Measurements from ENCODE around the gene BTNL9. TPM values are rescaled to one million over a fixed set of nuclear protein-coding genes. Genes with fewer than 3 reads are reported as not detected.
"Not testable (repeated sequence)": the region's sequence is repeated elsewhere in the genome, so short reads cannot be mapped to it uniquely, and the experiment has no call there.

The BTNL9 gene
- total RNA-seq, 4 donors from 2014 or later = 24.9 to 54.9 (median 47.5) TPM

DNA sequence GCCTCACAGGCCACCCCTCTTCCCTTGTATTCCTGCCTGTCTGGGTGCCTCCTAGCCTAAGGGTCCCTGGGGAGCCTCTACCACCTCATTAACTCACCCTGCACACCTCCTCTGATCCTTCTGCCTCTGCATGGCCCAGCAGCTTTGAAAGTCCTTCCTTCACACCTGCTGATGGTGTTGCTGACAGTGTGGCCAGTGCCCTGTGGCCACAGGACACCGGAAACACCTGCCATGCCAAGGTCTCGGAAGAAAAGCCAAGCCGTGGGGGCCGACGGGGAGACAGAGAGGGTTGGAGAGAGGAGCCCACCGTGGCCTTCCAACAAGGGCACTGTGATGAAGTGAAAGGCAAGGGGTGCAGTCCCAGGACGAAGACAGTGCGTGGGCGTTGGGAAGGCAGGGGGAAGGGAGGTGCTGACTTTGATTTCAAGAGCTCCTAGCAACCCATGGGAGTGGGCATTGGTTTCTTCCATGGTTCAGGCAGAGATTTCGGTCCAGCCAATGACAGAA, 4.1 kb downstream of the BTNL9 start:
- no peaks in the 10 kb centered on the region for H3K4me1 ChIP-seq
- no peak overlapping the region for H3K27ac ChIP-seq
- H3K27me3 ChIP-seq = peaks cover 0 to 37% of the 10 kb centered on the region in 2 donors
- H3K4me3 ChIP-seq = no peak overlapping the region
- TF ChIP-seq EP300 (IDR thresholded peaks at IDR 0.05) (no peak), POLR2A (IDR thresholded peaks at IDR 0.05) (no peak)
- TF ChIP-seq, protein P1, sequence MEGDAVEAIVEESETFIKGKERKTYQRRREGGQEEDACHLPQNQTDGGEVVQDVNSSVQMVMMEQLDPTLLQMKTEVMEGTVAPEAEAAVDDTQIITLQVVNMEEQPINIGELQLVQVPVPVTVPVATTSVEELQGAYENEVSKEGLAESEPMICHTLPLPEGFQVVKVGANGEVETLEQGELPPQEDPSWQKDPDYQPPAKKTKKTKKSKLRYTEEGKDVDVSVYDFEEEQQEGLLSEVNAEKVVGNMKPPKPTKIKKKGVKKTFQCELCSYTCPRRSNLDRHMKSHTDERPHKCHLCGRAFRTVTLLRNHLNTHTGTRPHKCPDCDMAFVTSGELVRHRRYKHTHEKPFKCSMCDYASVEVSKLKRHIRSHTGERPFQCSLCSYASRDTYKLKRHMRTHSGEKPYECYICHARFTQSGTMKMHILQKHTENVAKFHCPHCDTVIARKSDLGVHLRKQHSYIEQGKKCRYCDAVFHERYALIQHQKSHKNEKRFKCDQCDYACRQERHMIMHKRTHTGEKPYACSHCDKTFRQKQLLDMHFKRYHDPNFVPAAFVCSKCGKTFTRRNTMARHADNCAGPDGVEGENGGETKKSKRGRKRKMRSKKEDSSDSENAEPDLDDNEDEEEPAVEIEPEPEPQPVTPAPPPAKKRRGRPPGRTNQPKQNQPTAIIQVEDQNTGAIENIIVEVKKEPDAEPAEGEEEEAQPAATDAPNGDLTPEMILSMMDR (IDR thresholded peaks at IDR 0.05) = no peak
- H3K9me3 ChIP-seq = peaks cover 0 to 4% (median 0%) of the 10 kb centered on the region in 4 donors
- 84 to 87% methylated on average over 10 of the region's 10 CpGs for WGBS, 2 donors
- DNase-seq (ENCODE audit: low spot score in 2 of 2) = no peak
- H3K36me3 ChIP-seq = no peaks in the 10 kb centered on the region

DNA sequence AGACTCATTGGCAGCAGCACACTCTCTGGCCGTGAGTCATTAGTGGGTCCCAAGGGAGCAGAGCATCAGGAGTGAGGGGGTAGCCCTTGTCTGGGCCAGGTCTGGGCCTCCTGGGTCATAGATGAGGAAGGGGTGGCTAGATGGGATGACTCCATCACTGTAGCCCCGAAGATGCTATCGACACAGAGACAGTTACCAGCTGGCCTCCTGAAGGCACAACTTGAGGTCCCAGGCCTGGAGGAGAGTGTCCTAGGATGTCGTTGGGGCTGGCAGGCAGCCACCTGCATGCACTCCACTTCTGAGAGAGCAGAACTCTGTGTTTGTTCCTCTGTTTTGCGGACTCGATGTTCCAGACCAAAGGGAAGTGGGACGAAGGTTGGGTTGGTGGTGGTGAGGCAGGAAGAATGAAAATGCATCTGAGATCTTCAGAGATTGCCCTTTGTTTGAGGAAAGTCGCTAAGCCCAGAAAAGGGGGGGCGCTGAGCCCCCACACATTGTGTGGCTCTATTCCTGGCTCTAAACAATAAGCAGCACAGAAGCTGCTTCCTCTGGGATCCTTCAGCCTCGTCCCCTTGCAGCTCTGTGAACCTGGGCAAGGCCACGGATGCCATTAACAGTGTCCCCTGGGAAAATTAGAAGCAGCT, 4.7 kb downstream of the BTNL9 start:
- Histone ChIP-seq H3K27me3 (peaks cover 0 to 44% of the 10 kb centered on the region in 2 donors), H3K27ac (no peak overlapping the region), H3K4me1 (no peaks in the 10 kb centered on the region), H3K4me3 (no peak overlapping the region), H3K9me3 (peaks cover 0 to 4% (median 0%) of the 10 kb centered on the region in 4 donors), H3K36me3 (no peaks in the 10 kb centered on the region)
- WGBS, 2 donors = 50 to 53% methylated on average over 11 of the region's 11 CpGs
- TF ChIP-seq EP300 (IDR thresholded peaks at IDR 0.05) (no peak), POLR2A (IDR thresholded peaks at IDR 0.05) (no peak)
- TF ChIP-seq, protein P1 (IDR thresholded peaks at IDR 0.05) = no peak
- DNase-seq (ENCODE audit: low spot score in 2 of 2) = no peak

DNA sequence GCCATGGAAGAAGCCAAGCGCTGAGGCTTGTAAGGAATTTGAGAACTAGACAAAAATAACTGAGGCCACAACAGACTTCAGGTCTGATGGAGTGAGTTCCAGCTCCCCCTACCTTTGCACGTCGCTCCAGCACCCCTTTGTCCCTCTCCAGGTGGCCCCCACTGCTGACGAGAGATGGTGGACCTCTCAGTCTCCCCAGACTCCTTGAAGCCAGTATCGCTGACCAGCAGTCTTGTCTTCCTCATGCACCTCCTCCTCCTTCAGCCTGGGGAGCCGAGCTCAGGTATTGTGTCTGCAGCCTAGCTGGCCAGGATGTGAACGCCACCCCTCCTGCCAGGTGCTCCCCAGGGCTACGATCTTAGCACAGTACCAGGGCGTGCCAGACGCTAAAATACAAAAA, 5.2 kb downstream of the BTNL9 start:
- Histone ChIP-seq H3K36me3 (no peaks in the 10 kb centered on the region), H3K4me1 (no peaks in the 10 kb centered on the region), H3K9me3 (peaks cover 0 to 4% (median 0%) of the 10 kb centered on the region in 4 donors), H3K4me3 (no peak overlapping the region), H3K27ac (peak overlapping the region in 1 of 4 donors; percentile 6), H3K27me3 (peaks cover 0 to 49% of the 10 kb centered on the region in 2 donors)
- 59 to 62% methylated on average over 10 of the region's 10 CpGs for WGBS, 2 donors
- TF ChIP-seq POLR2A (IDR thresholded peaks at IDR 0.05) = no peak
- TF ChIP-seq, protein P1 (IDR thresholded peaks at IDR 0.05) = no peak
- no peak for TF ChIP-seq EP300 (IDR thresholded peaks at IDR 0.05)
- no peak for DNase-seq (ENCODE audit: low spot score in 2 of 2)

DNA sequence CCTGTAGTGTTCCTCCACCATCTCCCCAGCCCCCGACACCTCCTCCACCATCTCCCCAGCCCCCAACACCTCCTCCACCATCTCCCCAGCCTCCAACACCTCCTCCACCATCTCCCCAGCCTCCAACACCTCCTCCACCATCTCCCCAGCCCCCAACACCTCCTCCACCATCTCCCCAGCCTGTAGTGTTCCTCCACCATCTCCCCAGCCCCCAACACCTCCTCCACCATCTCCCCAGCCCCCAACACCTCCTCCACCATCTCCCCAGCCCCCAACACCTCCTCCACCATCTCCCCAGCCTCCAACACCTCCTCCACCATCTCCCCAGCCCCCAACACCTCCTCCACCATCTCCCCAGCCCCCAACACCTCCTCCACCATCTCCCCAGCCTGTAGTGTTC, 5.8 kb downstream of the BTNL9 start:
- not testable (repeated sequence) for H3K9me3 ChIP-seq; H3K36me3 ChIP-seq; H3K4me1 ChIP-seq; H3K4me3 ChIP-seq; DNase-seq (ENCODE audit: low spot score in 2 of 2); H3K27ac ChIP-seq
- WGBS, 2 donors = 29 to 48% methylated on average over 1 of the region's 1 CpG
- peaks cover 0 to 54% of the 10 kb centered on the region in 2 donors for H3K27me3 ChIP-seq

- Histone ChIP-seq H3K4me3 (no peak overlapping the region), H3K4me1 (peaks cover 0 to 7% (median 2%) of the 10 kb centered on the region in 4 donors), H3K9me3 (peaks cover 0 to 4% (median 0%) of the 10 kb centered on the region in 4 donors), H3K27me3 (peaks cover 0 to 60% of the 10 kb centered on the region in 2 donors), H3K36me3 (no peaks in the 10 kb centered on the region), H3K27ac (no peak overlapping the region)
- WGBS, 2 donors = 83 to 87% methylated on average over 2 of the region's 2 CpGs
- no peak for DNase-seq (ENCODE audit: low spot score in 2 of 2)
- TF ChIP-seq EP300 (IDR thresholded peaks at IDR 0.05) (no peak), POLR2A (IDR thresholded peaks at IDR 0.05) (no peak)
- TF ChIP-seq, protein P1 (IDR thresholded peaks at IDR 0.05) = no peak
Measured at GRCh38 chr5:181047288-181047687, 7.2 kb downstream of the BTNL9 start.
